GM21825 (cell line): ENCODE results near the gene GALNT9.

Experiments
- ATAC-seq: cut with Tn5 transposase; IDR thresholded peaks from one replicate; pipeline ENCODE4 v1.9.1; 2021; ENCODE audit warnings: mild to moderate bottlenecking, moderate library complexity; ENCODE audit not compliant: unreplicated experiment

GALNT9 gene

GRCh38 chr12:132218527-132218875 lies 110.9 kb downstream of the GALNT9 start:
- no peak for ATAC-seq

GRCh38 chr12:132217800-132218526 lies 111.4 kb downstream of the GALNT9 start:
- ATAC-seq = no peak

- no peak for ATAC-seq
Measured at GRCh38 chr12:132217371-132217770, 112.0 kb downstream of the GALNT9 start.

- no peak for ATAC-seq
Measured at GRCh38 chr12:132216354-132216987, 112.9 kb downstream of the GALNT9 start.

GRCh38 chr12:132215299-132215989 lies 113.9 kb downstream of the GALNT9 start:
- ATAC-seq = no peak

- ATAC-seq = no peak
Measured at GRCh38 chr12:132214891-132215290, 114.5 kb downstream of the GALNT9 start.

GRCh38 chr12:132214161-132214476 lies 115.3 kb downstream of the GALNT9 start:
- ATAC-seq = no peak

GRCh38 chr12:132213359-132214160 lies 115.8 kb downstream of the GALNT9 start:
- no peak for ATAC-seq

- ATAC-seq = no peak
Measured at GRCh38 chr12:132211816-132212215, 117.6 kb downstream of the GALNT9 start.

GRCh38 chr12:132211326-132211725 lies 118.1 kb downstream of the GALNT9 start:
- ATAC-seq = no peak

GRCh38 chr12:132210223-132211055 lies 119.0 kb downstream of the GALNT9 start:
- no peak for ATAC-seq

- ATAC-seq = no peak
Measured at GRCh38 chr12:132209619-132210222, 119.7 kb downstream of the GALNT9 start.

GRCh38 chr12:132208153-132208823 lies 121.1 kb downstream of the GALNT9 start:
- no peak for ATAC-seq

GRCh38 chr12:132207083-132207775 lies 122.2 kb downstream of the GALNT9 start:
- ATAC-seq = no peak

GRCh38 chr12:132206046-132206434 lies 123.3 kb downstream of the GALNT9 start:
- no peak for ATAC-seq

GRCh38 chr12:132205271-132206045 lies 123.9 kb downstream of the GALNT9 start:
- ATAC-seq = no peak

- no peak for ATAC-seq
Measured at GRCh38 chr12:132204793-132205270, 124.6 kb downstream of the GALNT9 start.
